ENCODE data around the gene RET.

Gene RET

GRCh38 chr10:43166207-43166879, 89.5 kb downstream of the RET start:
- H3K36me3 ChIP-seq (ENCODE audit: control insufficient read depth, insufficient read depth, low read length), result no peaks in the 10 kb centered on the region
- no peaks in the 10 kb centered on the region for H3K4me1 ChIP-seq (ENCODE audit: control insufficient read depth, insufficient read depth, low read length)
- no peaks in the 10 kb centered on the region for H3K9me3 ChIP-seq (ENCODE audit: control insufficient read depth, low read length)
- 92 to 100% methylated on average over 1 to 6 of the region's 6 CpGs for WGBS, 2 experiments
- no peak overlapping the region for H3K4me3 ChIP-seq (ENCODE audit: insufficient read depth, low read depth, low read length)
- H3K27ac ChIP-seq (ENCODE audit: insufficient read depth, low read depth, low read length, poor library complexity, severe bottlenecking), result no peak overlapping the region
- no peaks in the 10 kb centered on the region for H3K27me3 ChIP-seq (ENCODE audit: control insufficient read depth, insufficient read depth, low read length, poor library complexity, severe bottlenecking)

GRCh38 chr10:43166880-43167497, 90.1 kb downstream of the RET start:
- Histone ChIP-seq H3K27ac (ENCODE audit: insufficient read depth, low read depth, low read length, poor library complexity, severe bottlenecking) (no peak overlapping the region), H3K4me1 (ENCODE audit: control insufficient read depth, insufficient read depth, low read length) (no peaks in the 10 kb centered on the region), H3K4me3 (ENCODE audit: insufficient read depth, low read depth, low read length) (no peak overlapping the region), H3K9me3 (ENCODE audit: control insufficient read depth, low read length) (no peaks in the 10 kb centered on the region), H3K36me3 (ENCODE audit: control insufficient read depth, insufficient read depth, low read length) (no peaks in the 10 kb centered on the region), H3K27me3 (ENCODE audit: control insufficient read depth, insufficient read depth, low read length, poor library complexity, severe bottlenecking) (no peaks in the 10 kb centered on the region)

GRCh38 chr10:43167498-43167889, 90.6 kb downstream of the RET start:
- H3K4me1 ChIP-seq (ENCODE audit: control insufficient read depth, insufficient read depth, low read length), result no peaks in the 10 kb centered on the region
- H3K27me3 ChIP-seq (ENCODE audit: control insufficient read depth, insufficient read depth, low read length, poor library complexity, severe bottlenecking), result no peaks in the 10 kb centered on the region
- WGBS, 2 experiments, result no CpG with 5 or more reads among the region's 2 CpGs
- no peak overlapping the region for H3K4me3 ChIP-seq (ENCODE audit: insufficient read depth, low read depth, low read length)
- H3K36me3 ChIP-seq (ENCODE audit: control insufficient read depth, insufficient read depth, low read length), result no peaks in the 10 kb centered on the region
- no peak overlapping the region for H3K27ac ChIP-seq (ENCODE audit: insufficient read depth, low read depth, low read length, poor library complexity, severe bottlenecking)
- no peaks in the 10 kb centered on the region for H3K9me3 ChIP-seq (ENCODE audit: control insufficient read depth, low read length)

- Histone ChIP-seq H3K4me3 (ENCODE audit: insufficient read depth, low read depth, low read length) (no peak overlapping the region), H3K36me3 (ENCODE audit: control insufficient read depth, insufficient read depth, low read length) (no peaks in the 10 kb centered on the region), H3K9me3 (ENCODE audit: control insufficient read depth, low read length) (no peaks in the 10 kb centered on the region), H3K4me1 (ENCODE audit: control insufficient read depth, insufficient read depth, low read length) (no peaks in the 10 kb centered on the region), H3K27me3 (ENCODE audit: control insufficient read depth, insufficient read depth, low read length, poor library complexity, severe bottlenecking) (no peaks in the 10 kb centered on the region), H3K27ac (ENCODE audit: insufficient read depth, low read depth, low read length, poor library complexity, severe bottlenecking) (no peak overlapping the region)
- WGBS, 2 experiments, result 65% methylated on average over 2 of the region's 2 CpGs
Observed at GRCh38 chr10:43170491-43170890, 93.6 kb downstream of the RET start.

GRCh38 chr10:43172645-43173044, 95.8 kb downstream of the RET start:
- Histone ChIP-seq H3K36me3 (ENCODE audit: control insufficient read depth, insufficient read depth, low read length) (peaks cover 4% of the 10 kb centered on the region), H3K9me3 (ENCODE audit: control insufficient read depth, low read length) (no peaks in the 10 kb centered on the region), H3K27me3 (ENCODE audit: control insufficient read depth, insufficient read depth, low read length, poor library complexity, severe bottlenecking) (no peaks in the 10 kb centered on the region), H3K4me1 (ENCODE audit: control insufficient read depth, insufficient read depth, low read length) (no peaks in the 10 kb centered on the region), H3K27ac (ENCODE audit: insufficient read depth, low read depth, low read length, poor library complexity, severe bottlenecking) (no peak overlapping the region), H3K4me3 (ENCODE audit: insufficient read depth, low read depth, low read length) (no peak overlapping the region)
- 95 to 98% methylated on average over 5 of the region's 5 CpGs for WGBS, 2 experiments

GRCh38 chr10:43173120-43173519, 96.3 kb downstream of the RET start:
- Histone ChIP-seq H3K9me3 (ENCODE audit: control insufficient read depth, low read length) (no peaks in the 10 kb centered on the region), H3K4me3 (ENCODE audit: insufficient read depth, low read depth, low read length) (no peak overlapping the region), H3K27ac (ENCODE audit: insufficient read depth, low read depth, low read length, poor library complexity, severe bottlenecking) (no peak overlapping the region), H3K36me3 (ENCODE audit: control insufficient read depth, insufficient read depth, low read length) (peaks cover 4% of the 10 kb centered on the region), H3K4me1 (ENCODE audit: control insufficient read depth, insufficient read depth, low read length) (no peaks in the 10 kb centered on the region), H3K27me3 (ENCODE audit: control insufficient read depth, insufficient read depth, low read length, poor library complexity, severe bottlenecking) (no peaks in the 10 kb centered on the region)
- WGBS, 2 experiments, result 98 to 100% methylated on average over 1 of the region's 1 CpG

- H3K9me3 ChIP-seq (ENCODE audit: control insufficient read depth, low read length), result no peaks in the 10 kb centered on the region
- H3K27ac ChIP-seq (ENCODE audit: insufficient read depth, low read depth, low read length, poor library complexity, severe bottlenecking), result no peak overlapping the region
- no peaks in the 10 kb centered on the region for H3K27me3 ChIP-seq (ENCODE audit: control insufficient read depth, insufficient read depth, low read length, poor library complexity, severe bottlenecking)
- H3K4me1 ChIP-seq (ENCODE audit: control insufficient read depth, insufficient read depth, low read length), result no peaks in the 10 kb centered on the region
- peaks cover 4% of the 10 kb centered on the region for H3K36me3 ChIP-seq (ENCODE audit: control insufficient read depth, insufficient read depth, low read length)
- 89 to 92% methylated on average over 6 of the region's 6 CpGs for WGBS, 2 experiments
- H3K4me3 ChIP-seq (ENCODE audit: insufficient read depth, low read depth, low read length), result no peak overlapping the region
Observed at GRCh38 chr10:43174969-43175368, 98.1 kb downstream of the RET start.

- Histone ChIP-seq H3K36me3 (ENCODE audit: control insufficient read depth, insufficient read depth, low read length) (peaks cover 4% of the 10 kb centered on the region), H3K9me3 (ENCODE audit: control insufficient read depth, low read length) (no peaks in the 10 kb centered on the region), H3K27ac (ENCODE audit: insufficient read depth, low read depth, low read length, poor library complexity, severe bottlenecking) (no peak overlapping the region), H3K4me3 (ENCODE audit: insufficient read depth, low read depth, low read length) (no peak overlapping the region), H3K4me1 (ENCODE audit: control insufficient read depth, insufficient read depth, low read length) (no peaks in the 10 kb centered on the region), H3K27me3 (ENCODE audit: control insufficient read depth, insufficient read depth, low read length, poor library complexity, severe bottlenecking) (no peaks in the 10 kb centered on the region)
- 85 to 94% methylated on average over 3 of the region's 3 CpGs for WGBS, 2 experiments
Observed at GRCh38 chr10:43176271-43176670, 99.4 kb downstream of the RET start.

GRCh38 chr10:43177595-43177994, 100.7 kb downstream of the RET start:
- H3K36me3 ChIP-seq (ENCODE audit: control insufficient read depth, insufficient read depth, low read length), result peaks cover 4% of the 10 kb centered on the region

More at GRCh38 chr10:43177595-43177994, 100.7 kb downstream of the RET start:
- H3K4me1 ChIP-seq (ENCODE audit: control insufficient read depth, insufficient read depth, low read length), result no peaks in the 10 kb centered on the region
- no peak overlapping the region for H3K27ac ChIP-seq (ENCODE audit: insufficient read depth, low read depth, low read length, poor library complexity, severe bottlenecking)
- no peaks in the 10 kb centered on the region for H3K27me3 ChIP-seq (ENCODE audit: control insufficient read depth, insufficient read depth, low read length, poor library complexity, severe bottlenecking)
- WGBS, 2 experiments, result 100% methylated on average over 1 of the region's 1 CpG
- no peaks in the 10 kb centered on the region for H3K9me3 ChIP-seq (ENCODE audit: control insufficient read depth, low read length)
- H3K4me3 ChIP-seq (ENCODE audit: insufficient read depth, low read depth, low read length), result no peak overlapping the region

Measured in ectodermal cell (in vitro differentiated cells).